Measurements from ENCODE around the gene ZFPL1.

- TF ChIP-seq POLR2A (IDR thresholded peaks at IDR 0.05; ENCODE audit: low read depth, low read length) (no peak), POLR2AphosphoS5 (IDR thresholded peaks at IDR 0.05; ENCODE audit: insufficient read depth, low read depth, low read length) (peak; percentile 13)
- TF ChIP-seq, protein P1, sequence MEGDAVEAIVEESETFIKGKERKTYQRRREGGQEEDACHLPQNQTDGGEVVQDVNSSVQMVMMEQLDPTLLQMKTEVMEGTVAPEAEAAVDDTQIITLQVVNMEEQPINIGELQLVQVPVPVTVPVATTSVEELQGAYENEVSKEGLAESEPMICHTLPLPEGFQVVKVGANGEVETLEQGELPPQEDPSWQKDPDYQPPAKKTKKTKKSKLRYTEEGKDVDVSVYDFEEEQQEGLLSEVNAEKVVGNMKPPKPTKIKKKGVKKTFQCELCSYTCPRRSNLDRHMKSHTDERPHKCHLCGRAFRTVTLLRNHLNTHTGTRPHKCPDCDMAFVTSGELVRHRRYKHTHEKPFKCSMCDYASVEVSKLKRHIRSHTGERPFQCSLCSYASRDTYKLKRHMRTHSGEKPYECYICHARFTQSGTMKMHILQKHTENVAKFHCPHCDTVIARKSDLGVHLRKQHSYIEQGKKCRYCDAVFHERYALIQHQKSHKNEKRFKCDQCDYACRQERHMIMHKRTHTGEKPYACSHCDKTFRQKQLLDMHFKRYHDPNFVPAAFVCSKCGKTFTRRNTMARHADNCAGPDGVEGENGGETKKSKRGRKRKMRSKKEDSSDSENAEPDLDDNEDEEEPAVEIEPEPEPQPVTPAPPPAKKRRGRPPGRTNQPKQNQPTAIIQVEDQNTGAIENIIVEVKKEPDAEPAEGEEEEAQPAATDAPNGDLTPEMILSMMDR (IDR thresholded peaks at IDR 0.05; ENCODE audit: extremely low read depth in 1 of 2, insufficient read depth in 1 of 2, low read depth in 1 of 2, low read length in 2 of 2): no peak
Observed at GRCh38 chr11:65114538-65115171, 30.6 kb downstream of the ZFPL1 start.

Measured in endothelial cell of umbilical vein (primary cell).